Immature natural killer cell (primary cell): ENCODE measurements around the gene NOL4L. TPM values are rescaled to one million over a fixed set of nuclear protein-coding genes. Genes with fewer than 3 reads are reported as not detected.

ENCODE experiments used
- DNase-seq, 3 donors: peaks; one replicate each; pipeline ENCODE4 v3.0.0; 2022; ENCODE audit warnings: mixed read lengths in 1 of 3
- H3K27ac Mint-ChIP-seq, 6 donors: one replicate each; pipeline ENCODE4 v1.8.0; 2020; ENCODE audit warnings: mixed read lengths in 6 of 6, mild to moderate bottlenecking in 5 of 6, inconsistent platforms in 4 of 6, moderate library complexity in 3 of 6
- H3K27me3 Mint-ChIP-seq, 3 donors: one replicate each; pipeline ENCODE4 v1.8.0; 2020 to 2021; ENCODE audit warnings: low read depth in 3 of 3, mild to moderate bottlenecking in 3 of 3, mixed read lengths in 3 of 3, moderate library complexity in 3 of 3, inconsistent platforms in 1 of 3
- H3K36me3 Mint-ChIP-seq, 3 donors: one replicate each; pipeline ENCODE4 v1.8.0; 2020; ENCODE audit warnings: mixed read lengths in 3 of 3, inconsistent platforms in 2 of 3, mild to moderate bottlenecking in 2 of 3
- H3K4me1 Mint-ChIP-seq, 2 donors: one replicate each; pipeline ENCODE4 v1.8.0; 2020; ENCODE audit warnings: inconsistent platforms in 2 of 2, mild to moderate bottlenecking in 2 of 2, mixed read lengths in 2 of 2, moderate library complexity in 1 of 2
- H3K4me3 Mint-ChIP-seq, 5 donors: one replicate each; pipeline ENCODE4 v1.8.0; 2020; ENCODE audit warnings: mild to moderate bottlenecking in 5 of 5, mixed read lengths in 5 of 5, inconsistent platforms in 3 of 5, moderate library complexity in 3 of 5
- H3K9me3 Mint-ChIP-seq, 6 donors: one replicate each; pipeline ENCODE4 v1.8.0; 2020; ENCODE audit warnings: mild to moderate bottlenecking in 6 of 6, mixed read lengths in 6 of 6, inconsistent platforms in 4 of 6, moderate library complexity in 3 of 6
- polyA plus RNA-seq, 3 donors: library from polyadenylated mRNA; unstranded; fragments of 300-500 nt; fragmentation: Illumina TruSeq; gene quantifications; one replicate each; pipeline ENCODE4 v1.2.3, GENCODE V29; 2021

NOL4L gene
- polyA plus RNA-seq, 3 donors from 2014 or later = 4.1 to 17.2 (median 9.6) TPM

- Mint-ChIP-seq H3K27me3 (peaks cover 0 to 4% (median 2%) of the 10 kb centered on the region in 3 donors), H3K9me3 (no peaks in the 10 kb centered on the region), H3K4me3 (peak overlapping the region in 2 of 5 donors; percentile 19 to 42), H3K27ac (peak overlapping the region in 5 of 6 donors; percentile 35 to 81 (median 61)), H3K4me1 (peaks cover 0 to 14% of the 10 kb centered on the region in 2 donors), H3K36me3 (no peaks in the 10 kb centered on the region)
- DNase-seq = no peak
Observed at GRCh38 chr20:32574296-32575226, 10.6 kb downstream of the NOL4L start.

GRCh38 chr20:32573167-32573851 is 11.8 kb downstream of the NOL4L start:
- peak overlapping the region in 4 of 6 donors; percentile 61 to 82 (median 79) for H3K27ac Mint-ChIP-seq
- H3K4me1 Mint-ChIP-seq = peaks cover 0 to 1% of the 10 kb centered on the region in 2 donors

GRCh38 chr20:32572271-32572968 is 12.7 kb downstream of the NOL4L start:
- peak overlapping the region in 2 of 5 donors; percentile 21 to 52 for H3K4me3 Mint-ChIP-seq
- no peak for DNase-seq
- no peaks in the 10 kb centered on the region for H3K9me3 Mint-ChIP-seq
- H3K4me1 Mint-ChIP-seq = no peaks in the 10 kb centered on the region
- no peaks in the 10 kb centered on the region for H3K36me3 Mint-ChIP-seq
- peaks cover 0 to 11% (median 0%) of the 10 kb centered on the region in 3 donors for H3K27me3 Mint-ChIP-seq
- H3K27ac Mint-ChIP-seq = peak overlapping the region in 2 of 6 donors; percentile 84 to 92

More at GRCh38 chr20:32573167-32573851, 11.8 kb downstream of the NOL4L start:
- DNase-seq = no peak
- peak overlapping the region in 1 of 5 donors; percentile 39 for H3K4me3 Mint-ChIP-seq
- H3K27me3 Mint-ChIP-seq = peaks cover 0 to 11% (median 0%) of the 10 kb centered on the region in 3 donors
- no peaks in the 10 kb centered on the region for H3K36me3 Mint-ChIP-seq
- no peaks in the 10 kb centered on the region for H3K9me3 Mint-ChIP-seq

DNA sequence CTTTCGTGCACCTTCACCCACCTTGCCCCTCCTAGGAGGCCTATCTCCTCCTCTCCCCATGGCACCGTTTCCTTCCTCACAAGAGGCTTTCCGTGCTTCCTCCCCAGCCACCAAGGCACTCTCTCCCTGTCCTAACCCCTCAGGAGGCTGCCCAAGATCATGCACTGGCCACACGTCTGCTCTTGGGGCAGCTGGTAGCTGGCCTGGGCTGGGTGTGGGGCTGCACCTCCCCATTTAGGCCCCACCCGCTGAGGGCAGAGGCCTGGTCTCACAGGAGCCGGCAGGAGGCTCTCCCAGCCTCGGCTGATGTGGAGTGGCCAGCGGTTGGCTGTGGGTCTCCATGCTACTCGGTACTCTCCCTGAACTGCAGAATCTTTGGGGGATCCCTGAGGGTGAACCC is 13.6 kb downstream of the NOL4L start:
- H3K4me1 Mint-ChIP-seq = no peaks in the 10 kb centered on the region
- peaks cover 2 to 15% (median 3%) of the 10 kb centered on the region in 3 donors for H3K27me3 Mint-ChIP-seq
- H3K4me3 Mint-ChIP-seq = peak overlapping the region in 4 of 5 donors; percentile 41 to 69 (median 54)
- H3K36me3 Mint-ChIP-seq = no peaks in the 10 kb centered on the region
- DNase-seq = no peak
- no peaks in the 10 kb centered on the region for H3K9me3 Mint-ChIP-seq
- H3K27ac Mint-ChIP-seq = peak overlapping the region in 2 of 6 donors; percentile 84 to 92

DNA sequence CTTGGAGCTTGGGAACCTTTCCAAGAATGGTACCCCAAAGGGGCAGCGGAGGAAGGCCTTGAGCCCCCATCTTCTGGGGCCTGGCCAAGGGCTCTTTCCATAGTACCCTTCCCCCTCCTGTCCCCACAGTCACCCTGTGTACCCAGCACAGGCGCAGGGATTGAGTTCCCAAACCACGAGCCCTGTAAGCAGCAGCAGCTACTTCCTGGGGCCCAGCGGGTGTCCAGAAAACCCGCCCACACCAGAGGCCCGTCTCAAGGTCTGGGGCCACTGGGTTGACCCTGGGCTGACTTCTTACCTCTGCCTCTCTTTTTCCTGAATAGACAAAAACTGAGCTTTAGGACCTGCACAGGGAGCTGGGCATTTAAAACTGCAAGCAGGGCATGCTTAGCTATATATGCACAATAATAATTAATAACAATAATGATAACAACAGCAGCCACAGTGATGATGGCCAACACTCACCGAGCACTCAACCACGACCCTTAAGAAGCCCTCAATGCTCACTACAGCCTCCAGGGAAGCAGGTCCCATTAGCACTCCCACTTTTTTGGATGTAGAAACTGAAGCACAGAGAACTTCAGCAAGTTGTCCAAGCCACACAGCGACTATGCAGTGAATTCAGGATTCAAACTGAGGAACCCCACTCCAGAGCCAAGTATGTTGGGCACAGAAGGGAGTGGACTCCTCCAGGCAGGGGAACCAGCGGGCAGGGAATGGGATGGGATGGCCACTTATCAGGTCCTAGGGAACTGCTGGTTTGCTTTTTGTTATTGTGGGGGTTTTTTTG is 14.5 kb downstream of the NOL4L start:
- DNase-seq = no peak
- Mint-ChIP-seq H3K27ac (peak overlapping the region in 1 of 6 donors; percentile 84), H3K4me1 (no peaks in the 10 kb centered on the region), H3K36me3 (peaks cover 0 to 1% (median 0%) of the 10 kb centered on the region in 3 donors), H3K9me3 (no peaks in the 10 kb centered on the region), H3K4me3 (peak overlapping the region in 4 of 5 donors; percentile 19 to 69 (median 52)), H3K27me3 (peaks cover 3 to 16% (median 3%) of the 10 kb centered on the region in 3 donors)

- H3K4me3 Mint-ChIP-seq = peak overlapping the region in 2 of 5 donors; percentile 40 to 63
- no peaks in the 10 kb centered on the region for H3K9me3 Mint-ChIP-seq
- DNase-seq = peak; percentile 80 to 83 (median 82)
- H3K27ac Mint-ChIP-seq = no peak overlapping the region
- peaks cover 3 to 21% (median 4%) of the 10 kb centered on the region in 3 donors for H3K27me3 Mint-ChIP-seq
- peaks cover 0 to 3% (median 0%) of the 10 kb centered on the region in 3 donors for H3K36me3 Mint-ChIP-seq
- no peaks in the 10 kb centered on the region for H3K4me1 Mint-ChIP-seq
Observed at GRCh38 chr20:32569380-32570305, 15.5 kb downstream of the NOL4L start.

DNA sequence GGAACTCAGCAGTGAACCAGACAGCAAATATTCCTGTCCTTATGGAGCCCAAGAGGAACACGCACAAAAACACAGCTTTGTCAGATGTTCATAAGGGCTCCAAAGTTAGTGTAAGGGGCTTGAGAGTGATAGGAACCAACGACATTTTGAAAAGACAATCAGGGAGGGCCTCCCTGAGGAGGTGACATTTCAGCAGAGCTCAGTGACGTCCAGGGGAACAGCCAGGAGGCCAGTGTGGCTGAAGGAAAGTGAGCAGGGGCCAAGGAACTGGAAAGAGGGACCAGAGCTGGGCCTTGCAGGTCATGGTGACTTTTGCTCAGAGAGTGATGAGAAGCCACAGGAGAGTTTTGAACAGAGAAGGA is 16.1 kb downstream of the NOL4L start:
- peak overlapping the region in 1 of 5 donors; percentile 40 for H3K4me3 Mint-ChIP-seq
- H3K27me3 Mint-ChIP-seq = peaks cover 3 to 21% (median 4%) of the 10 kb centered on the region in 3 donors
- H3K27ac Mint-ChIP-seq = no peak overlapping the region
- H3K36me3 Mint-ChIP-seq = peaks cover 0 to 3% (median 0%) of the 10 kb centered on the region in 3 donors
- H3K4me1 Mint-ChIP-seq = no peaks in the 10 kb centered on the region
- no peaks in the 10 kb centered on the region for H3K9me3 Mint-ChIP-seq
- DNase-seq = no peak

DNA sequence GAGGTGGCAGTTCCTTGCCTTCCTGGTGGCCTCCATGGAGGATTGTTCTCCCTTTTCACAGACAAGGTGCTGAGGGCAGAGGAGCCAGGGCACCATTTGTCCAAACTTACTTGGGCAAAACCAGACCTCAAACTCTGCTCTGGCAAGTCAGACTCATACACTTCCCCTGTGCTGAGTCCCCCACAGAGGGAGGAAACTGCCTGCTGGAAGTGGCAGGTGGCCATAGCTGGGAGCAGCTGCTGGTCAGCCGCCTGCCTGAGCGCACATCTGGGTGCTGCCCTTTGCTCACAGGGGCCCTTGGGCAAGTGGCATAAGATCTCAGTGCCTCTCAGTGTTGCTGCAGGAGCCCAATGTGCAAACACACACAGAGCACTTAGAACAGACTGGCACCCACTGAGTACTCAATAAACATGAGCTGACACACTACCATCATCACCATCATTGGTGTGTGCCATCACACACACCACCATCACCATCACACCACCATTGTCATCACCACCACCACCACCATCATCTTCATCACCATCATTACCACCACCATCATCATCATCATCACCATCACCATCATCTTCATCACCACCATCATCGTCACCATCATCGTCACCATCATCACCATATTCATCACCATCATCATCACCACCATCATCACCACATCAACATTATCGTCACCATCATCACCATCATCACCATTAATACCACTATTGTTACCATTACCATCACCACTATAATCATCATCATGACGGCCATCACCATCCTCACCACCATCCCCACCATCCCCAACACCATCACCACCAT is 17.6 kb downstream of the NOL4L start:
- peaks cover under 1 to 3% of the 10 kb centered on the region in 2 donors for H3K4me1 Mint-ChIP-seq
- peak; percentile 57 to 69 (median 68) for DNase-seq
- H3K4me3 Mint-ChIP-seq = no peak overlapping the region
- H3K36me3 Mint-ChIP-seq = peaks cover 0 to 3% (median 0%) of the 10 kb centered on the region in 3 donors
- peaks cover 3 to 21% (median 4%) of the 10 kb centered on the region in 3 donors for H3K27me3 Mint-ChIP-seq
- H3K9me3 Mint-ChIP-seq = no peaks in the 10 kb centered on the region
- no peak overlapping the region for H3K27ac Mint-ChIP-seq

- Mint-ChIP-seq H3K36me3 (peaks cover 0 to 3% (median 0%) of the 10 kb centered on the region in 3 donors), H3K9me3 (no peaks in the 10 kb centered on the region), H3K4me1 (peaks cover 10 to 12% of the 10 kb centered on the region in 2 donors), H3K27ac (no peak overlapping the region), H3K27me3 (peaks cover 3 to 22% (median 4%) of the 10 kb centered on the region in 3 donors), H3K4me3 (no peak overlapping the region)
- DNase-seq = peak in 2 of 3 donors; percentile 31 to 43
Observed at GRCh38 chr20:32566379-32567374, 18.5 kb downstream of the NOL4L start.

DNA sequence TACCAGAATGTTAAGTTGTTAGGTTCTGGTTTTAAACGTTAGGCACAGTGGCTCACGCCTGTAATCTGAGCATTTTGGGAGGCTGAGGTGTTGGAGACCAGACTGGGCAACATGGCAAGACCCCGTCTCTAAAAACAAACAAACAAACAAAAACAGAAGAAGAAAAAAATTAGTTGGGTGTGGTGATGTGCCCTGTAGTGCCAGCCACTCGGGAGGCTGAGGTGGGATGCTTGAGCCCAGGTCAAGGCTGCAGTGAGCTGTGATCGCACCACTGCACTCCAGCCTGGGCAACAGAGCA is 19.4 kb downstream of the NOL4L start:
- peak overlapping the region in 4 of 5 donors; percentile 66 to 86 (median 78) for H3K4me3 Mint-ChIP-seq
- no peak overlapping the region for H3K27ac Mint-ChIP-seq
- H3K36me3 Mint-ChIP-seq = peaks cover 0 to 3% (median 0%) of the 10 kb centered on the region in 3 donors
- DNase-seq = no peak
- no peaks in the 10 kb centered on the region for H3K9me3 Mint-ChIP-seq
- H3K27me3 Mint-ChIP-seq = peaks cover 6 to 25% (median 7%) of the 10 kb centered on the region in 3 donors
- H3K4me1 Mint-ChIP-seq = peaks cover 20 to 22% of the 10 kb centered on the region in 2 donors
